Measurements from ENCODE around the gene SNRPD2. TPM values are rescaled to one million over a fixed set of nuclear protein-coding genes. Genes with fewer than 3 reads are reported as not detected.

The SNRPD2 gene
- total RNA-seq, 1 donor from 2014 or later, result 405 TPM

- H3K36me3 ChIP-seq, result no peaks in the 10 kb centered on the region
- Mint-ChIP-seq H3K4me3 (peak overlapping the region; percentile 15), H3K36me3 (peaks cover 10% of the 10 kb centered on the region), H3K9me3 (no peaks in the 10 kb centered on the region), H3K4me1 (peaks cover 29% of the 10 kb centered on the region), H3K27me3 (ENCODE audit: insufficient read depth, low read depth) (peaks cover 7% of the 10 kb centered on the region), H3K27ac (no peak overlapping the region)
- TF ChIP-seq EZH2phosphoT487 (IDR thresholded peaks at IDR 0.05), result no peak
- no peak for TF ChIP-seq EZH2 (IDR thresholded peaks at IDR 0.05)
- no peak for TF ChIP-seq CTCF (IDR thresholded peaks at IDR 0.05)
- DNase-seq (ENCODE audit: low spot score), result no peak
- H3F3A ChIP-seq (ENCODE audit: low read depth), result peaks cover 13% of the 10 kb centered on the region
- no peak overlapping the region for H3K9ac ChIP-seq
- H2AFZ ChIP-seq (replicated peaks), result no peak overlapping the region
- H3K4me3 ChIP-seq, result no peak overlapping the region
- no peaks in the 10 kb centered on the region for H3K9me3 ChIP-seq (ENCODE audit: low read depth)
- no peaks in the 10 kb centered on the region for H3K27me3 ChIP-seq
- no peaks in the 10 kb centered on the region for H3K4me1 ChIP-seq
- H3K79me2 ChIP-seq (ENCODE audit: low read depth), result peaks cover 59% of the 10 kb centered on the region
- H3K4me2 ChIP-seq, result no peak overlapping the region
- no peak overlapping the region for H3K27ac ChIP-seq
- peaks cover 7% of the 10 kb centered on the region for H4K20me1 ChIP-seq (ENCODE audit: low read depth)
These were observed 20.3 kb upstream of the SNRPD2 start for GRCh38 chr19:45711851-45712698.

- peaks cover 7% of the 10 kb centered on the region for H4K20me1 ChIP-seq (ENCODE audit: low read depth)
- DNase-seq (ENCODE audit: low spot score), result no peak
- peak overlapping the region; percentile 10 for H3K4me3 Mint-ChIP-seq
- H3K27me3 Mint-ChIP-seq (ENCODE audit: insufficient read depth, low read depth), result peaks cover 2% of the 10 kb centered on the region
- H3K27me3 ChIP-seq, result no peaks in the 10 kb centered on the region
- peaks cover 23% of the 10 kb centered on the region for H3K4me1 Mint-ChIP-seq
- no peak overlapping the region for H3K4me3 ChIP-seq
- H3K4me1 ChIP-seq, result no peaks in the 10 kb centered on the region
- peaks cover 14% of the 10 kb centered on the region for H3F3A ChIP-seq (ENCODE audit: low read depth)
- no peaks in the 10 kb centered on the region for H3K9me3 Mint-ChIP-seq
- H3K27ac Mint-ChIP-seq, result peak overlapping the region; percentile 70
- H3K79me2 ChIP-seq (ENCODE audit: low read depth), result peaks cover 44% of the 10 kb centered on the region
- H3K9me3 ChIP-seq (ENCODE audit: low read depth), result no peaks in the 10 kb centered on the region
- H3K27ac ChIP-seq, result no peak overlapping the region
- no peak overlapping the region for H2AFZ ChIP-seq (replicated peaks)
- H3K36me3 ChIP-seq, result no peaks in the 10 kb centered on the region
- no peak overlapping the region for H3K9ac ChIP-seq
- H3K4me2 ChIP-seq, result no peak overlapping the region
- no peak for TF ChIP-seq CTCF (IDR thresholded peaks at IDR 0.05)
- no peak for TF ChIP-seq EZH2phosphoT487 (IDR thresholded peaks at IDR 0.05)
- no peak for TF ChIP-seq EZH2 (IDR thresholded peaks at IDR 0.05)
- H3K36me3 Mint-ChIP-seq, result peaks cover 10% of the 10 kb centered on the region
These were observed 18.8 kb upstream of the SNRPD2 start for GRCh38 chr19:45710356-45711130.

GRCh38 chr19:45705710-45706415, 14.1 kb upstream of the SNRPD2 start:
- Mint-ChIP-seq H3K36me3 (peaks cover 15% of the 10 kb centered on the region), H3K27me3 (ENCODE audit: insufficient read depth, low read depth) (no peaks in the 10 kb centered on the region), H3K4me1 (peaks cover 16% of the 10 kb centered on the region), H3K9me3 (no peaks in the 10 kb centered on the region), H3K4me3 (no peak overlapping the region), H3K27ac (no peak overlapping the region)
- Histone ChIP-seq H3K27me3 (no peaks in the 10 kb centered on the region), H3K4me2 (no peak overlapping the region), H3K36me3 (no peaks in the 10 kb centered on the region), H3K9ac (no peak overlapping the region), H3K9me3 (ENCODE audit: low read depth) (no peaks in the 10 kb centered on the region), H3K27ac (no peak overlapping the region), H4K20me1 (ENCODE audit: low read depth) (no peaks in the 10 kb centered on the region), H3F3A (ENCODE audit: low read depth) (peaks cover 14% of the 10 kb centered on the region), H3K4me1 (no peaks in the 10 kb centered on the region), H3K4me3 (no peak overlapping the region), H3K79me2 (ENCODE audit: low read depth) (peaks cover 7% of the 10 kb centered on the region), H2AFZ (replicated peaks) (no peak overlapping the region)
- no peak for DNase-seq (ENCODE audit: low spot score)
- TF ChIP-seq EZH2 (IDR thresholded peaks at IDR 0.05) (no peak), CTCF (IDR thresholded peaks at IDR 0.05) (no peak)

All from neural progenitor cell (in vitro differentiated cells).